GM19035 (cell line): ENCODE results near the gene ALS2CL.

Source experiments
- ATAC-seq: cut with Tn5 transposase; IDR thresholded peaks from one replicate; pipeline ENCODE4 v1.9.1; 2021; ENCODE audit not compliant: unreplicated experiment

Gene ALS2CL

GRCh38 chr3:46640927-46641326 is 52.6 kb downstream of the ALS2CL start:
- no peak for ATAC-seq

GRCh38 chr3:46639221-46639620 is 54.3 kb downstream of the ALS2CL start:
- no peak for ATAC-seq

GRCh38 chr3:46634856-46635255 is 58.6 kb downstream of the ALS2CL start:
- ATAC-seq, result no peak

- no peak for ATAC-seq
These were observed 60.7 kb downstream of the ALS2CL start for GRCh38 chr3:46632792-46633191.

- ATAC-seq, result peak; percentile 83
These were observed 63.6 kb downstream of the ALS2CL start for GRCh38 chr3:46629551-46630517.

GRCh38 chr3:46628901-46629369 is 64.5 kb downstream of the ALS2CL start:
- ATAC-seq, result no peak

- no peak for ATAC-seq
These were observed 66.4 kb downstream of the ALS2CL start for GRCh38 chr3:46627078-46627477.

GRCh38 chr3:46626039-46626438 is 67.4 kb downstream of the ALS2CL start:
- no peak for ATAC-seq

GRCh38 chr3:46624975-46625490 is 68.4 kb downstream of the ALS2CL start:
- no peak for ATAC-seq

- ATAC-seq, result no peak
These were observed 68.9 kb downstream of the ALS2CL start for GRCh38 chr3:46624533-46624932.

- no peak for ATAC-seq
These were observed 73.4 kb downstream of the ALS2CL start for GRCh38 chr3:46619845-46620778.
